ENCODE measurements around the gene KHNYN. TPM values are rescaled to one million over a fixed set of nuclear protein-coding genes. Genes with fewer than 3 reads are reported as not detected.

The KHNYN gene
- total RNA-seq, 1 donor from 2014 or later, result 73.4 TPM

GRCh38 chr14:24399447-24399822, 30.3 kb upstream of the KHNYN start:
- intact Hi-C loops (cut with DNase I), result no loop called here
- ATAC-seq (peak; percentile 1), DNase-seq (ENCODE audit: low spot score) (no peak)

DNA sequence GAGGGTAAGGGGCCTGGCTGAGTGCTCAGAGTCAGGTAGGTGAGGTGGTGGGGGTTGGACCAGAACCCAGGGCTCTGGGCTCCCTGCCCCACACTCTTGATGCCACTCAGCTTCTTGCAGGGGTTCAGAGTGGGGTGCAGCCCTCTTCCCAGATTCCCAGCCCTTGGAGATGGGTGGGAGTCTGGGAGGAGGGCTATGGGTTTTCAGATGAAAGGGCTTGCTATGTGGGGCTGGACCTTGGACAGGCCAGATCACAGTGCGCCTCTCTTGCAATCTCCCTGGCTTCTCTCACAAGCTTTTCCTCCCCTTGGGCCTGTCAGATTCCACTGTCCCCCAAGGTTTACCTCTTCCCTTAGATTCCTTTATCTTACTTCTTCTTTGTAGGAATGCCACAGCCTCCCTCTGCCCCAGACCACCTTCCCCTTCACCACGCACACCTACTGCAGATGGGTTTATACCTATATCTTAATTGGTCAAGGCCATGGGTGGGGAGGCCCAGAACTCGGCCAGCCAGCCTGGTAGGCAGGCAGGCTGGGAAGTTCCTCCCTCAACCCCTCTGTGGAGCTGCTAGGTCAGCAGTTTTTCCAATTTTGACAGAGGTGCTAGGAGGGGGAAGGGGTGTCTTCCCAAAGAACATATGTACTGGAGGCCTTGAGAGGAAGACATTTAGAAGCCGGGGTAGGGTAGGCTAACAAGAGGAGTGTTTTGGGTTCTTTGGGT, 29.6 kb upstream of the KHNYN start:
- ATAC-seq (no peak), DNase-seq (ENCODE audit: low spot score) (no peak)
- intact Hi-C loops (cut with DNase I), result no loop called here

- intact Hi-C loops (cut with DNase I), result no loop called here
- no peak for DNase-seq (ENCODE audit: low spot score)
- ATAC-seq, result peak; percentile 45
Observed at GRCh38 chr14:24401810-24402702, 27.7 kb upstream of the KHNYN start.

GRCh38 chr14:24403294-24403998, 26.3 kb upstream of the KHNYN start:
- DNase-seq (ENCODE audit: low spot score), result no peak
- intact Hi-C loops (cut with DNase I), result no loop called here

DNA sequence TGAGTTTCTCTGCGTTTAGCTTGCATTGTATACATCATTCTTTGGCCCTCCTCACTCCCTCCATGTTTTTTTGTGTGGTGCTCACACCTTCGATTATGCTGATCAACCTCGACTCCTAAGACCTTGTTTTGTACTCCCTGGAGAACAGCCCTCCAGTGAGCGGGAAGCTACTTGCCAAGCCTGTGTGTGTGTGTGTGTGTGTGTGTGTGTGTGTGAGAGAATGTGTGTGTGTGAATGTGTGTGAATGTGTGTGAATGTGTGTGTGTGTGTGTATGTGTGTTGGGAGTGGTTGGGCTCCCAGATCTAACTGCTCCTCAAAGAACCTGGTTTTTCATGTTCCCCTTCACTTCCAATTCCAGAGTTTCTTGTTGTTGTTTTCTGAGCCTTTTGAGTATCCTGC, 24.9 kb upstream of the KHNYN start:
- ATAC-seq (no peak), DNase-seq (ENCODE audit: low spot score) (no peak)
- intact Hi-C loops (cut with DNase I), result no loop called here

More at GRCh38 chr14:24403294-24403998, 26.3 kb upstream of the KHNYN start:
- peak; percentile 56 for ATAC-seq

DNA sequence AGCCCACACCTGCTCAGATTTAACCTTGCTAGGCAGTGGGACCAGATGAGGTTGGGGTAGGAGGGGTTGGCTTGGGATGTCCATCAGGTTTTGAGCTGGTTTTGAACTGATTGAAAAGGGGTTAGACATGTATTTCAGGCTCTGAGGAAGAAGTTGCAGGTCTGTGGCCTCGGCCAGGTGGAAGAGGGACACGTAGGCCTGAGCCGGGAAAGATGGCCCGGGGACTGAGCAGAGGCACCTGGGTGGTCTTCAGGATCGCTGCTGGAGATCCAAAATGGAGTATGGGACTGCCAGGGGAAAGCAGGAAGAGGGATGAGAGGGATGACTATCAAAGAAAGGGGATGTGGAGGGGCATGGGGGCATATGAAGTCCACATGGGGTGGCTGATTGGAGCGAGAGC, 23.3 kb upstream of the KHNYN start:
- DNase-seq (ENCODE audit: low spot score), result no peak
- ATAC-seq, result no peak
- intact Hi-C loops (cut with DNase I), result no loop called here

DNA sequence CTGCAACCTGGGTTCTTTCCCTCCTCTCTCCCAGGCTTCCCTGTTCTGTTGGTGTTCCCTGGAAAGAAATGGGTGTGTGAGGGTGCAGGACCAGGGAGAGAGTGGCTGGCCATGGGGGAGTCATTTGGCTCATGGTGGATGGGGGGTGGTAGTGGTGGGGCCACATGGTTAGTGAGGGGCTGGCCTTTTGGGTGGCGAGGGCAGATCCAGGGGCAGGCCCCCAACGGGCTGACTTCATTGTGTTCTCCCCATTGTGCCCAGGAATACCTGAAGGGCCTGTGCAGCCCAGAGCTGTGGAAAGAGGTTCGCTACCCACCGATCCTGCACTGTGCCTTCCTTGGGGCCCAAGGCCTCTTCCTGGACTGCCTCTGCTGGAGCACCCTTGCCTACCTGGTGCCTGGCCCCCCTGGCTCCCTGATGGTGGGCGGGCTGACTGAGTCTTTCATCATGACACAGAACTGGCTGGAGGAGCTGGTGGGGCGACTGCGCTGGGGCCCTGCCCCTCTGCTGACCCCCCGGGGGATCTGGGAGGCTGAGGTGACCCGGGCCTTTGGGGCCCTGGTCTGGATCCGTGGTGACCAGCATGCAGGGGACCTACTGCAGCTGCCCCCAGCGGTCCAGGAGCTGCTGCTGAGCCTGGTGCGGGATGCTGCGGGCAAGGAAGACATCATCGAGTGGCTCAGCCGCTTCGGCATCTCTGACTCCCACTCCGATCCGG, 22.0 kb upstream of the KHNYN start:
- no peak for DNase-seq (ENCODE audit: low spot score)
- intact Hi-C loops (cut with DNase I), result no loop called here
- no peak for ATAC-seq

DNA sequence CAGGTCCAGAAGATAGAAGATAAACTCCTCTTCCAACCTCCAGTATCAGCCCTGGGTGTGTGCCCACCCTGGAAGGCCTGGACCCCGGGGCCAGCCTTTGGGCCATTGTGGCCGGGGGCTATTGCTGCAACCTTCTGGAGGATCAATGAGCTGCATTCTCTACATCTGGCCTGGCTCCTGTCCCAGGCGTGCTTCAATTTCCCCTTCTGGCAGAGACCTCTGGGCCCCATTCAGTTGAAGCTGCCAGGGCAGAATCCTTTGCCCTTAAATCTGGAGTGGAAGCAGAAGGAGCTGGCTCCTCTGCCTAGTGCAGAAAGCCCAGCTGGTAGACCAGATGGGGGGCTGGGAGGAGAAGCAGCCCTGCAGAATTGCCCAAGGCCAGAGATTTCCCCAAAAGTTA, 21.0 kb upstream of the KHNYN start:
- no peak for DNase-seq (ENCODE audit: low spot score)
- intact Hi-C loops (cut with DNase I), result no loop called here

GRCh38 chr14:24409192-24409591, 20.6 kb upstream of the KHNYN start:
- DNase-seq (ENCODE audit: low spot score), result no peak
- intact Hi-C loops (cut with DNase I), result no loop called here
- no peak for ATAC-seq

More for the DNA sequence above, 21.0 kb upstream of the KHNYN start:
- no peak for ATAC-seq

GRCh38 chr14:24409956-24410355, 19.8 kb upstream of the KHNYN start:
- intact Hi-C loops (cut with DNase I), result loop anchor here (5.0 kb wide), 1 partner anchor 1448 kb away; no protein-coding TSS in a partner anchor
- DNase-seq (ENCODE audit: low spot score) (no peak), ATAC-seq (no peak)

- ATAC-seq (peak; percentile 31), DNase-seq (ENCODE audit: low spot score) (no peak)
- intact Hi-C loops (cut with DNase I), result loop anchor here (5.0 kb wide), 1 partner anchor 1449 kb away; no protein-coding TSS in a partner anchor
Observed at GRCh38 chr14:24411443-24412389, 18.0 kb upstream of the KHNYN start.

- intact Hi-C loops (cut with DNase I), result loop anchor here (5.0 kb wide), 1 partner anchor 1452 kb away; no protein-coding TSS in a partner anchor
- ATAC-seq (no peak), DNase-seq (ENCODE audit: low spot score) (no peak)
Observed at GRCh38 chr14:24414077-24414476, 15.7 kb upstream of the KHNYN start.

DNA sequence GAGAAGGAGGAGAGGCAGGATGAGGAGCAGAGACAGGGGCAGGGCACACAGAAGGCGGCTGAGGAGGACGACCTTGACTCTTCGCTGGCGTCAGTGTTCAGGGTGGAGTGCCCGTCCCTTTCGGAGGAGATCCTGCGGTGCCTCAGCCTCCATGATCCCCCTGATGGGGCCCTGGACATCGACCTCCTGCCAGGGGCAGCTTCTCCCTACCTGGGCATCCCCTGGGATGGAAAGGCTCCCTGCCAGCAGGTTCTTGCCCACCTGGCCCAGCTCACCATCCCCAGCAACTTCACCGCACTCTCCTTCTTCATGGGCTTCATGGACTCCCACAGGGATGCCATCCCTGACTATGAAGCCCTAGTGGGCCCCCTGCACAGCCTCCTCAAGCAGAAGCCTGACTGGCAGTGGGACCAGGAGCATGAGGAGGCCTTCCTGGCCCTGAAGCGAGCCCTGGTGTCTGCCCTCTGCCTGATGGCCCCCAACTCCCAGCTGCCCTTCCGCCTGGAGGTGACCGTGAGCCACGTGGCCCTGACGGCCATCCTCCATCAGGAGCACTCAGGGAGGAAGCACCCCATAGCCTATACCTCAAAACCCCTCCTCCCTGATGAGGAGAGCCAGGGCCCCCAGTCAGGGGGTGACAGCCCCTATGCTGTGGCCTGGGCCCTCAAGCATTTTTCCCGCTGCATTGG, 14.9 kb upstream of the KHNYN start:
- no peak for DNase-seq (ENCODE audit: low spot score)
- intact Hi-C loops (cut with DNase I), result loop anchor here (5.0 kb wide), 1 partner anchor 1453 kb away; no protein-coding TSS in a partner anchor
- ATAC-seq, result no peak

- ATAC-seq (peak; percentile 3), DNase-seq (ENCODE audit: low spot score) (no peak)
- intact Hi-C loops (cut with DNase I), result no loop called here
Observed at GRCh38 chr14:24415421-24416253, 14.1 kb upstream of the KHNYN start.

DNA sequence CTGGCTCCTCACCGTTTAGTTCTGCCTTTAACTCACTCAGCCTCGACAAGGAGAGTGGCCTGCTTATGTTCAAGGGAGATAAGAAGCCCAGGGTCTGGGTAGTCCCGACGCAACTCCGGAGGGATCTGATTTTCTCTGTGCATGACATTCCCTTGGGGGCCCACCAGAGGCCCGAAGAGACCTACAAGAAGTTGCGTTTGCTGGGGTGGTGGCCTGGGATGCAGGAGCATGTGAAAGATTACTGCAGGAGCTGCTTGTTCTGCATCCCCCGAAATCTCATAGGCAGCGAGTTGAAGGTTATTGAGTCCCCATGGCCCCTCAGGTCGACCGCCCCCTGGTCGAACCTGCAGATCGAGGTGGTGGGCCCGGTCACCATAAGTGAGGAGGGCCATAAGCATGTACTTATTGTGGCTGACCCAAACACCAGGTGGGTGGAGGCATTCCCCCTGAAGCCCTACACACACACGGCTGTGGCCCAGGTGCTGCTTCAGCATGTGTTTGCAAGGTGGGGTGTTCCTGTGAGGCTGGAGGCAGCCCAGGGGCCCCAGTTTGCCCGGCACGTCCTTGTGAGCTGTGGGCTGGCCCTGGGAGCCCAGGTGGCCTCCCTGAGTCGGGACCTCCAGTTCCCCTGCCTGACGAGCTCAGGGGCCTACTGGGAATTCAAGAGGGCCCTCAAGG, 13.4 kb upstream of the KHNYN start:
- intact Hi-C loops (cut with DNase I), result no loop called here
- DNase-seq (ENCODE audit: low spot score) (no peak), ATAC-seq (no peak)

All from sciatic nerve (tissue), 2 donors.